K562 (cell line): ENCODE data around the gene NOD2. TPM values are rescaled to one million over a fixed set of nuclear protein-coding genes. Genes with fewer than 3 reads are reported as not detected.

ENCODE experiments used
- ATAC-seq: fragments of 200-7000 bp; cut with Tn5 transposase; 3 replicates; pipeline ENCODE4 v1.9.1; 2020; ENCODE audit warnings: moderate library complexity
- BruUV-seq: library from RNA; stranded (reverse); fragments of 400-500 nt; replicated peaks from 2 replicates; lab custom pipeline; 2021; lab: Mats Ljungman, UMichigan
- CTCF ChIA-PET: fragments of 300-600 bp; formaldehyde crosslinking; extraction: SDS; loops from one replicate; lab custom pipeline; 2021; ENCODE audit warnings: low intra/inter-chr PET ratio; lab: Yijun Ruan, JAX
- POLR2A ChIA-PET: fragments of 300-600, 350-650 bp; sonication (Branson Sonifier 250); formaldehyde crosslinking; extraction: SDS; loops from one replicate; lab custom pipeline; 2021; ENCODE audit warnings: antibody characterized with exemption, inconsistent platforms; lab: Yijun Ruan, JAX
- DNase-seq, 4 experiments: peaks; one replicate each; pipeline versions ENCODE4 v3.0.0 to v3.0.0-alpha.2; 2011 to 2018; ENCODE audit warnings: low spot score in 3 of 4, mixed read lengths in 3 of 4; ENCODE audit errors: extremely low read depth in 1 of 4
- FAIRE-seq: peaks from 2 replicates; lab custom pipeline; 2011; peaks lifted over from hg19 to GRCh38; lab: Jason Lieb, UNC
- H2AFZ ChIP-seq: 2 replicates; pipeline ENCODE4 v1.6.0; 2011; ENCODE audit warnings: low read depth, low read length, control low read depth, inconsistent platforms
- H3K27ac ChIP-seq: fragments of 200-600 bp; 3 replicates; pipeline ENCODE4 v1.8.0; 2011; ENCODE audit warnings: low read depth, mild to moderate bottlenecking, control low read depth, inconsistent platforms, low read length, moderate library complexity, mixed read lengths; ENCODE audit errors: extremely low read depth
- H3K27me3 ChIP-seq, 2 experiments: fragments of 300-600 bp in 1 of 2; 2 replicates in 1 of 2; 3 replicates in 1 of 2; pipeline versions ENCODE4 v1.6.0 to v1.8.0; 2011; ENCODE audit warnings: inconsistent platforms in 2 of 2, low read length in 2 of 2, mild to moderate bottlenecking in 1 of 2, mixed read lengths in 1 of 2, moderate library complexity in 1 of 2; ENCODE audit not compliant: control insufficient read depth in 2 of 2, insufficient read depth in 2 of 2
- H3K36me3 ChIP-seq: fragments of 300-600 bp; 3 replicates; pipeline ENCODE4 v1.8.0; 2011; ENCODE audit warnings: mild to moderate bottlenecking, low read length, inconsistent platforms; ENCODE audit not compliant: control insufficient read depth, insufficient read depth
- H3K4me1 ChIP-seq, 2 experiments: fragments of 200-600 bp in 1 of 2; replicated peaks in 1 of 2; 2 replicates in 1 of 2; 3 replicates in 1 of 2; pipeline versions ENCODE4 v1.5.1 to v1.8.0; 2011; ENCODE audit warnings: inconsistent platforms in 2 of 2, low read length in 2 of 2, mild to moderate bottlenecking in 1 of 2, mixed read lengths in 1 of 2, moderate library complexity in 1 of 2; ENCODE audit not compliant: control insufficient read depth in 2 of 2, insufficient read depth in 2 of 2
- H3K4me2 ChIP-seq: 2 replicates; pipeline ENCODE4 v1.6.1; 2011; ENCODE audit warnings: low read length, control low read depth, inconsistent platforms, mixed read lengths; ENCODE audit not compliant: insufficient read depth
- H3K4me3 ChIP-seq: fragments of 200-600 bp; sonication (generic), shearing (Covaris generic); 2 replicates; pipeline ENCODE4 v1.5.1; 2016; ENCODE audit warnings: control low read depth, inconsistent platforms
- H3K79me2 ChIP-seq: fragments of 200-600 bp; 3 replicates; pipeline ENCODE4 v1.8.0; 2011; ENCODE audit warnings: low read length, inconsistent platforms; ENCODE audit not compliant: control insufficient read depth, insufficient read depth
- H3K9ac ChIP-seq, 2 experiments: 2 replicates each; pipeline versions ENCODE4 v1.6.0 to v1.6.1; 2011; ENCODE audit warnings: low read depth in 2 of 2, low read length in 2 of 2, control low read depth in 1 of 2, inconsistent platforms in 1 of 2, mild to moderate bottlenecking in 1 of 2, mixed read lengths in 1 of 2; ENCODE audit not compliant: insufficient read depth in 1 of 2
- H3K9me1 ChIP-seq: one replicate; pipeline ENCODE4 v1.6.0; 2011; ENCODE audit warnings: inconsistent platforms, mild to moderate bottlenecking, low read length, moderate library complexity; ENCODE audit not compliant: control insufficient read depth, insufficient read depth
- H3K9me3 ChIP-seq: replicated peaks from 2 replicates; pipeline ENCODE4 v1.5.1; 2011; ENCODE audit warnings: low read depth, low read length, inconsistent platforms; ENCODE audit not compliant: control insufficient read depth, insufficient read depth
- H4K20me1 ChIP-seq: replicated peaks from 2 replicates; pipeline ENCODE4 v1.6.1; 2011; ENCODE audit warnings: low read length, inconsistent platforms, mixed read lengths; ENCODE audit not compliant: control insufficient read depth, insufficient read depth
- ARID2 ChIP-seq: fragments of 450-650 bp; IDR thresholded peaks from 2 replicates; pipeline ENCODE4 v1.6.1; 2017; ENCODE audit warnings: antibody characterized with exemption, mild to moderate bottlenecking
- C11orf30 ChIP-seq: fragments of 450-650 bp; IDR thresholded peaks from 2 replicates; pipeline ENCODE4 v1.6.1; 2016; ENCODE audit warnings: low read depth, mild to moderate bottlenecking
- E2F8 ChIP-seq: fragments of 450-650 bp; IDR thresholded peaks from 2 replicates; pipeline ENCODE4 v1.7.1; 2018; ENCODE audit warnings: mild to moderate bottlenecking, low read depth; ENCODE audit not compliant: partially characterized antibody
- FOXP1 ChIP-seq: sonication (generic); formaldehyde crosslinking; IDR thresholded peaks from 2 replicates; pipeline ENCODE4 v1.8.0; 2022; ENCODE audit warnings: mild to moderate bottlenecking, missing genetic modification reagents
- LEF1 ChIP-seq: fragments of 450-650 bp; IDR thresholded peaks from 2 replicates; pipeline ENCODE4 v1.6.1; 2016; ENCODE audit warnings: mild to moderate bottlenecking
- MEF2A ChIP-seq: IDR thresholded peaks from 2 replicates; pipeline ENCODE4 v1.6.1; 2011; ENCODE audit warnings: low read depth, mild to moderate bottlenecking, low read length, moderate library complexity; ENCODE audit not compliant: control insufficient read depth
- TAF1 ChIP-seq: IDR thresholded peaks from 2 replicates; pipeline ENCODE4 v1.6.1; 2011; ENCODE audit warnings: mild to moderate bottlenecking, low read length, moderate library complexity; ENCODE audit not compliant: insufficient read depth, control insufficient read depth, severe bottlenecking; ENCODE audit errors: extremely low read depth
- TRIM28 ChIP-seq: fragments of 450-650 bp; IDR thresholded peaks from 2 replicates; pipeline ENCODE4 v1.6.1; 2017
- ZNF717 ChIP-seq: fragments of 250-450 bp; sonication (Bioruptor Pico); IDR thresholded peaks from 2 replicates; pipeline ENCODE4 v1.5.0; 2021
- WGBS: fragments of 100-300 bp; shearing (Covaris generic); methylation state at CpG from one replicate; pipeline ENCODE4 v1.1.6; 2016; ENCODE audit warnings: low coverage, mixed read lengths; ENCODE audit not compliant: insufficient coverage; ENCODE audit errors: missing lambda C conversion rate; 5-methylcytosine and 5-hydroxymethylcytosine counted together
- in situ Hi-C: fragments of 300-500 bp; cut with MboI; formaldehyde crosslinking; loops from 4 replicates; pipeline ENCODE4 v1.15.0; 2018; ENCODE audit warnings: inconsistent platforms, mixed read lengths
- intact Hi-C: fragments of 100-400 bp; cut with micrococcal nuclease; formaldehyde crosslinking; loops from 2 replicates; pipeline ENCODE4 v1.14.2; 2022
- polyA plus RNA-seq, 8 experiments: library from polyadenylated mRNA; depleted of rRNA in 4 of 8; stranded (reverse) in 5 of 8; unstranded in 3 of 8; fragments of >200 nt; fragmentation: Nextera tagmentation in 2 of 8; fragmentation: Illumina TruSeq in 1 of 8; extraction: Ambion mirVana in 2 of 8; extraction: Trizol in 1 of 8; gene quantifications; 2 replicates each; pipeline versions ENCODE4 v1.2.1 to v1.2.3, GENCODE V29; 2011 to 2014; ENCODE audit warnings: inconsistent platforms in 1 of 8, missing spikeins in 1 of 8
- total RNA-seq, 7 experiments: library from RNA; depleted of rRNA in 6 of 7; stranded (reverse); fragments of >200 nt in 6 of 7; fragmentation: Illumina TruSeq in 2 of 7; extraction: Trizol in 2 of 7; gene quantifications; 2 replicates each; pipeline versions ENCODE4 v1.2.1 to v1.2.3, GENCODE V29; 2011 to 2021; ENCODE audit warnings: low replicate concordance in 1 of 7
- TF ChIP-seq, protein P1 (sequence below): sonication (generic); formaldehyde crosslinking; IDR thresholded peaks from 2 replicates; pipeline ENCODE4 v1.9.0; 2022; ENCODE audit warnings: mild to moderate bottlenecking, missing genetic modification reagents
- TF ChIP-seq, protein P2 (sequence below): fragments of 200-800 bp; sonication (Bioruptor generic); IDR thresholded peaks from 2 replicates; pipeline ENCODE4 v1.6.1; 2016; ENCODE audit warnings: missing genetic modification characterization, missing compliant biosample characterization
- TF ChIP-seq, protein P3 (sequence below): fragments of 250-450 bp; sonication (Bioruptor Pico); IDR thresholded peaks from 2 replicates; pipeline ENCODE4 v1.8.0; 2022; ENCODE audit warnings: inconsistent platforms, mild to moderate bottlenecking, moderate library complexity, borderline replicate concordance

Gene NOD2
- total and polyA plus RNA-seq, 9 of the 15 experiments (the other 6 are each of a cell fraction or from before 2014, with no cell fraction given) = 0.04 TPM; not detected in 8

DNA sequence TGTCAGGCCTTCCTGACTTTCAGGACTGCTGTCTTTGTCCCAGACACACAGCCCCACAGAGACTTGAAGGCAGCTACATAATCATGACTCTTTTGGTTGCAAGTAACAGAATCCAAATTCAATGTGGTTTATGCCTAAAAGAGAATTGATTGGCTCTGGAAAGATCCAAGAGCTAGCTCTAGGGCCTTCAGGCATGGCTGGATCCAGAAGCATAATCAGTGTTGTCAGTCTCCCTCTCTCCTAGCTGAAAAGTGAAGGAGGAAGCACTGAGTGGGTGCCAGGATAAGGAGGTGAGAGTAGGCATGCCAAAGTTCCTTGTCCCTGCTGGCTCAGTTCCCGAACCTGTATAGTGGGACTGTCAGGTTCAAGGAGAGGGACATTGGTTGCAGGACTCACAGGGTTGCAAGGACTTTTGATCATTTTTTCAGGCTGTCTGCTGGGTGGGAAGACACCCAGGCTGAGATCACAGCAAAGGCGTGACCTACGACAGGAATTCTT lies 37.8 kb upstream of the NOD2 start:
- H3K36me3 ChIP-seq = no peaks in the 10 kb centered on the region
- peaks cover 3% of the 10 kb centered on the region; the same call in 1 of the 2 replicates for H3K9me3 ChIP-seq
- no peak for ATAC-seq
- POLR2A ChIA-PET = interaction anchor here (0.5 to 0.8 kb wide), 2 partner anchors 20 to 25 kb away, joined by 3 read pairs; no protein-coding TSS in a partner anchor
- no peaks in the 10 kb centered on the region for H3K79me2 ChIP-seq
- BruUV-seq = no TSS peak
- H3K27me3 ChIP-seq = peaks cover 0 to 12% of the 10 kb centered on the region in 2 experiments; a peak in 1 of 5 replicates
- no peak overlapping the region for H3K4me3 ChIP-seq
- no peak overlapping the region for H3K27ac ChIP-seq
- H4K20me1 ChIP-seq = 0 out of 2 replicates have a peak, but pooled peaks cover 3% of the 10 kb centered on the region
- no peaks in the 10 kb centered on the region for H3K9me1 ChIP-seq
- in situ Hi-C loops (no loop called here), intact Hi-C loops (no loop called here)
- H2AFZ ChIP-seq = no peak overlapping the region
- no peak overlapping the region for H3K4me2 ChIP-seq
- no peak for FAIRE-seq
- no peak for DNase-seq
- H3K4me1 ChIP-seq = no peaks in the 10 kb centered on the region; a peak in 1 of 5 replicates
- 3% methylated on average over 3 of the region's 3 CpGs for WGBS
- CTCF ChIA-PET = no interaction called here
- no peak overlapping the region for H3K9ac ChIP-seq
- TF ChIP-seq C11orf30 = no peak
- no peak for TF ChIP-seq FOXP1 (CRISPR knock-in tag)
- TF ChIP-seq, protein P1, sequence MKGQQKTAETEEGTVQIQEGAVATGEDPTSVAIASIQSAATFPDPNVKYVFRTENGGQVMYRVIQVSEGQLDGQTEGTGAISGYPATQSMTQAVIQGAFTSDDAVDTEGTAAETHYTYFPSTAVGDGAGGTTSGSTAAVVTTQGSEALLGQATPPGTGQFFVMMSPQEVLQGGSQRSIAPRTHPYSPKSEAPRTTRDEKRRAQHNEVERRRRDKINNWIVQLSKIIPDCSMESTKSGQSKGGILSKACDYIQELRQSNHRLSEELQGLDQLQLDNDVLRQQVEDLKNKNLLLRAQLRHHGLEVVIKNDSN = no peak
- no peak for TF ChIP-seq ARID2
- TF ChIP-seq, protein P2, sequence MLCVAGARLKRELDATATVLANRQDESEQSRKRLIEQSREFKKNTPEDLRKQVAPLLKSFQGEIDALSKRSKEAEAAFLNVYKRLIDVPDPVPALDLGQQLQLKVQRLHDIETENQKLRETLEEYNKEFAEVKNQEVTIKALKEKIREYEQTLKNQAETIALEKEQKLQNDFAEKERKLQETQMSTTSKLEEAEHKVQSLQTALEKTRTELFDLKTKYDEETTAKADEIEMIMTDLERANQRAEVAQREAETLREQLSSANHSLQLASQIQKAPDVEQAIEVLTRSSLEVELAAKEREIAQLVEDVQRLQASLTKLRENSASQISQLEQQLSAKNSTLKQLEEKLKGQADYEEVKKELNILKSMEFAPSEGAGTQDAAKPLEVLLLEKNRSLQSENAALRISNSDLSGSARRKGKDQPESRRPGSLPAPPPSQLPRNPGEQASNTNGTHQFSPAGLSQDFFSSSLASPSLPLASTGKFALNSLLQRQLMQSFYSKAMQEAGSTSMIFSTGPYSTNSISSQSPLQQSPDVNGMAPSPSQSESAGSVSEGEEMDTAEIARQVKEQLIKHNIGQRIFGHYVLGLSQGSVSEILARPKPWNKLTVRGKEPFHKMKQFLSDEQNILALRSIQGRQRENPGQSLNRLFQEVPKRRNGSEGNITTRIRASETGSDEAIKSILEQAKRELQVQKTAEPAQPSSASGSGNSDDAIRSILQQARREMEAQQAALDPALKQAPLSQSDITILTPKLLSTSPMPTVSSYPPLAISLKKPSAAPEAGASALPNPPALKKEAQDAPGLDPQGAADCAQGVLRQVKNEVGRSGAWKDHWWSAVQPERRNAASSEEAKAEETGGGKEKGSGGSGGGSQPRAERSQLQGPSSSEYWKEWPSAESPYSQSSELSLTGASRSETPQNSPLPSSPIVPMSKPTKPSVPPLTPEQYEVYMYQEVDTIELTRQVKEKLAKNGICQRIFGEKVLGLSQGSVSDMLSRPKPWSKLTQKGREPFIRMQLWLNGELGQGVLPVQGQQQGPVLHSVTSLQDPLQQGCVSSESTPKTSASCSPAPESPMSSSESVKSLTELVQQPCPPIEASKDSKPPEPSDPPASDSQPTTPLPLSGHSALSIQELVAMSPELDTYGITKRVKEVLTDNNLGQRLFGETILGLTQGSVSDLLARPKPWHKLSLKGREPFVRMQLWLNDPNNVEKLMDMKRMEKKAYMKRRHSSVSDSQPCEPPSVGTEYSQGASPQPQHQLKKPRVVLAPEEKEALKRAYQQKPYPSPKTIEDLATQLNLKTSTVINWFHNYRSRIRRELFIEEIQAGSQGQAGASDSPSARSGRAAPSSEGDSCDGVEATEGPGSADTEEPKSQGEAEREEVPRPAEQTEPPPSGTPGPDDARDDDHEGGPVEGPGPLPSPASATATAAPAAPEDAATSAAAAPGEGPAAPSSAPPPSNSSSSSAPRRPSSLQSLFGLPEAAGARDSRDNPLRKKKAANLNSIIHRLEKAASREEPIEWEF = no peak
- no peak for TF ChIP-seq ZNF717 (CRISPR knock-in tag)
- TF ChIP-seq LEF1 = no peak
- no peak for TF ChIP-seq TRIM28
- TF ChIP-seq, protein P3, sequence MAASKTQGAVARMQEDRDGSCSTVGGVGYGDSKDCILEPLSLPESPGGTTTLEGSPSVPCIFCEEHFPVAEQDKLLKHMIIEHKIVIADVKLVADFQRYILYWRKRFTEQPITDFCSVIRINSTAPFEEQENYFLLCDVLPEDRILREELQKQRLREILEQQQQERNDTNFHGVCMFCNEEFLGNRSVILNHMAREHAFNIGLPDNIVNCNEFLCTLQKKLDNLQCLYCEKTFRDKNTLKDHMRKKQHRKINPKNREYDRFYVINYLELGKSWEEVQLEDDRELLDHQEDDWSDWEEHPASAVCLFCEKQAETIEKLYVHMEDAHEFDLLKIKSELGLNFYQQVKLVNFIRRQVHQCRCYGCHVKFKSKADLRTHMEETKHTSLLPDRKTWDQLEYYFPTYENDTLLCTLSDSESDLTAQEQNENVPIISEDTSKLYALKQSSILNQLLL (CRISPR knock-in tag) = no peak
- no peak for TF ChIP-seq MEF2A
- TF ChIP-seq E2F8 = no peak
- no peak for TF ChIP-seq TAF1
